ENCODE results near the gene CTU1.

CTU1 gene

GRCh38 chr19:51081476-51081875, 26.7 kb downstream of the CTU1 start:
- no peak for DNase-seq

DNA sequence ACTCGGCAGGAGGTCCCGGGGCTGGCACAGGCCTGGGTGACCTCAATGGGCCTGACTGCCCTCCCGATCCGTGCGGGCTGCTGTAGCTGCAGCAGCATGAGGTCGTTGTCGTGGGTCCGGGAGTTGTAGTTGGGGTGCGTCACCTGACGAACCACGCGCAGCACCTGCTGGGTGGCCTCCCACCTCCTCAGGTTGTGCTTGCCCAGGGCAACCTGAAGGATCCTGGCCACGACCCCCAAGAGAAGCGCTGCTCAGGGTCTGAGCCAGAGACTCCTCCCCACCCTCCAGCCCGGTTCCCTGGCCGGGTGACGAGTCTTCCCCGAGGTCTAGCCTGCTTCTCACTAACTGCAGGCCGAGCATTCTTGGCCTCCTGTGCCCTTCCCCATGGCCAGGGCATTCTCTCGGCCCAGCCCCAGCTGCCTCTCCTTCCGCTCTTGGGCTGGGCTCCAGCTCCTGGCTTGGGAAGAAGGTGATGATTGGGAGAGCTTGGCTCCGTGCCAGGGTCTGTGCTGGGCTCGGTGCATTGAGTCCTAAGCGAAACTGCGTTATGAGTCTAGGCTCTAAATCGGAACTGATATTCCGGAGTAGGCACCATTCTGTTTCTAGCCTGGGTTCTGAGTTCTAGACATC, 28.6 kb downstream of the CTU1 start:
- DNase-seq = no peak

- DNase-seq = no peak
These were observed 29.5 kb downstream of the CTU1 start for GRCh38 chr19:51078731-51079130.

DNA sequence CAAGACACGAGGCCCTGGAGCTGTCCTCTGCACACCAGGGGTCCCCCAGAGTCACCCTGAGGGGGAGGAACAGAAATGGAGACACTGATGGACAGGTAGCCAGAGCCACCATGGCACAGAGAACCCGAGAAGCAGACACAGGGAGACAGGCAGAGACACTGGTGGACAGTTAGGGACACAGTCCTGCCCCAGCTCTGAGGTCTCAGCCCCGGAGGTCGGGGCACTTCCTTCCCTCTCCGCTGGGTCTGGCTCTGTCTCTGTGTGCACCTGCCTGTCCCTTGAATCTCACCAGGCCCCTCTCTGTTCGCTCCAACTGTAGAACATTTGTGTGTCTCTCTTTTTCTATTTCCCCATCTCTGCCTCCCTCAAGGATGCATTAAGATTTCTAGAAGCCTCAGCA, 30.1 kb downstream of the CTU1 start:
- no peak for DNase-seq

GRCh38 chr19:51076631-51077213, 31.5 kb downstream of the CTU1 start:
- no peak for DNase-seq

- no peak for DNase-seq
These were observed 32.2 kb downstream of the CTU1 start for GRCh38 chr19:51075998-51076397.

- peak; percentile 51 for DNase-seq
These were observed 37.2 kb downstream of the CTU1 start for GRCh38 chr19:51071095-51071405.

GRCh38 chr19:51070334-51071094, 37.7 kb downstream of the CTU1 start:
- DNase-seq = peak; percentile 51

GRCh38 chr19:51066393-51067186, 41.6 kb downstream of the CTU1 start:
- no peak for DNase-seq

GRCh38 chr19:51065221-51065960, 42.8 kb downstream of the CTU1 start:
- DNase-seq = no peak

DNA sequence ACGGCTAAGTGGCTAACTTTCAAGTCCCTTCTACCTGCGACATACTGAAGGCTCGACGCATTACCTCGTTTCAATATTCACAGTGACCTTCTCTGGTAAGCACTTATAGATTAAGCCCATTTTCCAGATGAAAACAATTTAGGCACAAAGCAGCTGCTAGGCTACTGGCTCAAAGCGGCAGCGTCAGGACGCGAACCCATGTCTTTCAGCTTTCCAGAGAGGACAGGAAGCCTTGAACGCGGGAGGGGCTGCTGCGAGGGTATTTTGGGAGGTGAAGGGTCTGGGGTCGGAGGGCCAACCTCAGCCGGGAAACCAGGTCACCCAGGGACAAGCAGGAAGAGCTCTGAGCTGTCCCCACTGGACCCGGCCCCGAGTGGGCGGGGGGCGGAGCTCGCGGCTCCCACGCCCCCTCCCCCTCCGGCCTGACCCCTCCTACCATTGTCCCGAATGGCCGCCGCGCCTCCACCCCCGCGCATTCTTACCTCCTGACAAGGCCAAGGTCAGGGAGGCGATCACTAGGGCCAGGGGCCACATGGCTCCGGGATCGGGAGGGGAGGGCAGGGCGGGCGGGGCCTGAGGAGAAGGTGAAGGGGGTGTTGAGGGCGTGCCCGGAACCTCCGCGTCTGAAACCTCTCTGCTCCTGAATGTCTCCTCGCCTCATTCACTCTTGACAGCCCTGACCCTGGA, 43.5 kb downstream of the CTU1 start, which contains the start of gene KLK13:
Gene KLK13, minus strand, starts transcription at position 559 of the 687 bp plus-strand sequence. Its CDS starts 25 bp downstream, at position 534.
- no peak for DNase-seq

- DNase-seq = no peak
These were observed 44.5 kb downstream of the CTU1 start for GRCh38 chr19:51063664-51064063.

- no peak for DNase-seq
These were observed 47.2 kb downstream of the CTU1 start for GRCh38 chr19:51060973-51061372.

DNA sequence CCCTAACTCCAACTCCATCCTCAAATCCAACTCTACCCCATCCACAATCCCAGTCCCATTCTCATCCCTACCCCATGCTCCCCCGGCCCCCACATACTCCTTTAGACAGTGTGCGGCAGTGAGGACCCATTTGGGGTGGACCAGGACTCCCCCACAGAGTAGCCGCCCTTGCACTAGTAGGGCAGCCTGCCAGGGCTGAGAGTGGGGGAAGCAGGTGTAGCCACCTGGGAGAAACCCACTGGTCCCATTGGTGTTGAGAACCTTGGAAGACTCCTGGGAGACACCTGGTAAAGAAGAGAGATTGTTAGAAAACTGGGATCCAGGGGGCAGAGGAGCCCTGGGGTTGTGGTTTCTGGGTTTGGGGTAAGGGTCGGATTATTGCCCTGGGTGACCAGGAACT, 47.9 kb downstream of the CTU1 start:
- no peak for DNase-seq

GRCh38 chr19:51059715-51060114, 48.5 kb downstream of the CTU1 start:
- no peak for DNase-seq

- no peak for DNase-seq
These were observed 52.3 kb downstream of the CTU1 start for GRCh38 chr19:51055866-51056265.

Measured in NCI-H510A treated with DMSO at 0.1 percent for 48 hours (cell line).